ENCODE measurements around the gene TCF7L1. TPM values are rescaled to one million over a fixed set of nuclear protein-coding genes. Genes with fewer than 3 reads are reported as not detected.
A peak's percentile ranks its signal among the peaks of the same experiment; 100 is the strongest.

TCF7L1 gene
- polyA plus RNA-seq, 3 donors = 0.05 to 0.09 TPM; not detected in 1

GRCh38 chr2:85173909-85174308, 40.7 kb downstream of the TCF7L1 start:
- DNase-seq = no peak
- Histone ChIP-seq H3K27ac (ENCODE audit: low read depth in 1 of 2, low read length in 2 of 2) (no peak overlapping the region), H3K4me3 (replicated peaks in 1 of 3; ENCODE audit: low read depth in 2 of 3, low read length in 3 of 3) (no peak overlapping the region), H3K27me3 (ENCODE audit: control insufficient read depth in 2 of 2, insufficient read depth in 2 of 2, low read length in 2 of 2) (no peaks in the 10 kb centered on the region), H3K36me3 (replicated peaks in 1 of 2; ENCODE audit: control insufficient read depth in 1 of 2, insufficient read depth in 2 of 2, low read length in 2 of 2) (no peaks in the 10 kb centered on the region), H3K79me2 (ENCODE audit: insufficient read depth, low read length) (no peaks in the 10 kb centered on the region), H3K4me2 (replicated peaks; ENCODE audit: extremely low read depth, low read length, poor library complexity, severe bottlenecking) (no peak overlapping the region), H3K9ac (ENCODE audit: insufficient read depth, low read length, poor library complexity, severe bottlenecking) (no peak overlapping the region), H3K9me3 (replicated peaks in 1 of 2; ENCODE audit: control insufficient read depth in 1 of 2, insufficient read depth in 1 of 2, low read length in 2 of 2) (peaks cover 0 to 14% of the 10 kb centered on the region in 2 donors), H3K4me1 (ENCODE audit: control insufficient read depth in 1 of 2, insufficient read depth in 2 of 2, low read length in 2 of 2) (no peaks in the 10 kb centered on the region), H2AFZ (ENCODE audit: insufficient read depth, low read depth, low read length, poor library complexity, severe bottlenecking) (no peak overlapping the region), H4K20me1 (ENCODE audit: insufficient read depth, low read length) (no peaks in the 10 kb centered on the region)
- Mint-ChIP-seq H3K9me3 (peaks cover 4 to 18% (median 11%) of the 10 kb centered on the region in 7 donors), H3K27ac (no peak overlapping the region), H3K36me3 (no peaks in the 10 kb centered on the region), H3K4me1 (peaks cover 14% of the 10 kb centered on the region), H3K4me3 (no peak overlapping the region), H3K27me3 (ENCODE audit: low read depth in 3 of 3) (peaks cover 0 to 5% (median 2%) of the 10 kb centered on the region in 3 donors)
- TF ChIP-seq CTCF (IDR thresholded peaks at IDR 0.05) = no peak
- 70% methylated on average over 6 of the region's 9 CpGs for WGBS (ENCODE audit: insufficient coverage)
- intact Hi-C loops (cut with micrococcal nuclease) = no loop called here

- peak overlapping the region in 1 of 7 donors; percentile 15 for H3K27ac Mint-ChIP-seq
- H3K27ac ChIP-seq (ENCODE audit: low read depth in 1 of 2, low read length in 2 of 2) = no peak overlapping the region
- no peaks in the 10 kb centered on the region for H3K36me3 ChIP-seq (replicated peaks in 1 of 2; ENCODE audit: control insufficient read depth in 1 of 2, insufficient read depth in 2 of 2, low read length in 2 of 2)
- no peak overlapping the region for H3K4me2 ChIP-seq (replicated peaks; ENCODE audit: extremely low read depth, low read length, poor library complexity, severe bottlenecking)
- H3K27me3 Mint-ChIP-seq (ENCODE audit: low read depth in 3 of 3) = peaks cover 0 to 5% (median 3%) of the 10 kb centered on the region in 3 donors
- no peak overlapping the region for H3K9ac ChIP-seq (ENCODE audit: insufficient read depth, low read length, poor library complexity, severe bottlenecking)
- peaks cover 4 to 18% (median 11%) of the 10 kb centered on the region in 7 donors for H3K9me3 Mint-ChIP-seq
- no peaks in the 10 kb centered on the region for H3K79me2 ChIP-seq (ENCODE audit: insufficient read depth, low read length)
- H3K4me3 Mint-ChIP-seq = no peak overlapping the region
- peaks cover 0 to 14% of the 10 kb centered on the region in 2 donors for H3K9me3 ChIP-seq (replicated peaks in 1 of 2; ENCODE audit: control insufficient read depth in 1 of 2, insufficient read depth in 1 of 2, low read length in 2 of 2)
- no peaks in the 10 kb centered on the region for H3K36me3 Mint-ChIP-seq
- WGBS (ENCODE audit: insufficient coverage) = no CpG with 5 or more reads among the region's 6 CpGs
- intact Hi-C loops (cut with micrococcal nuclease) = no loop called here
- no peak for TF ChIP-seq CTCF (IDR thresholded peaks at IDR 0.05)
- no peaks in the 10 kb centered on the region for H3K4me1 ChIP-seq (ENCODE audit: control insufficient read depth in 1 of 2, insufficient read depth in 2 of 2, low read length in 2 of 2)
- no peak overlapping the region for H2AFZ ChIP-seq (ENCODE audit: insufficient read depth, low read depth, low read length, poor library complexity, severe bottlenecking)
- H3K4me3 ChIP-seq (replicated peaks in 1 of 3; ENCODE audit: low read depth in 2 of 3, low read length in 3 of 3) = no peak overlapping the region
- H3K27me3 ChIP-seq (ENCODE audit: control insufficient read depth in 2 of 2, insufficient read depth in 2 of 2, low read length in 2 of 2) = no peaks in the 10 kb centered on the region
- no peaks in the 10 kb centered on the region for H4K20me1 ChIP-seq (ENCODE audit: insufficient read depth, low read length)
- no peak for DNase-seq
- H3K4me1 Mint-ChIP-seq = peaks cover 7% of the 10 kb centered on the region
These were observed 41.8 kb downstream of the TCF7L1 start for GRCh38 chr2:85174943-85175342.

Data from CD14-positive monocyte (primary cell).